Measurements from ENCODE around the gene CCND1.

GRCh38 chr11:69663326-69663725 lies 22.4 kb downstream of the CCND1 start:
- TF ChIP-seq CTCF (IDR thresholded peaks at IDR 0.05 in 2 of 3, conservative IDR thresholded peaks at IDR 0.05 in 1 of 3; ENCODE audit: insufficient read depth in 2 of 3, low read depth in 1 of 3, low read length in 3 of 3) (no peak), HLTF (IDR thresholded peaks at IDR 0.05) (no peak), ZNF23 (CRISPR knock-in tag; IDR thresholded peaks at IDR 0.05) (no peak), MBD1 (CRISPR knock-in tag; IDR thresholded peaks at IDR 0.05) (no peak), STAT5B (CRISPR knock-in tag; IDR thresholded peaks at IDR 0.05) (no peak), NCOA1 (IDR thresholded peaks at IDR 0.05; ENCODE audit: low read depth) (no peak), TCF7L2 (IDR thresholded peaks at IDR 0.05; ENCODE audit: low read depth, low read length) (no peak), JUNB (CRISPR knock-in tag; conservative IDR thresholded peaks at IDR 0.05) (no peak), OTX1 (CRISPR knock-in tag; IDR thresholded peaks at IDR 0.05) (no peak), GMEB1 (CRISPR knock-in tag; IDR thresholded peaks at IDR 0.05) (no peak), ZNF592 (IDR thresholded peaks at IDR 0.05) (no peak), ZNF3 (CRISPR knock-in tag; IDR thresholded peaks at IDR 0.05) (no peak)
